GM23338 (cell line): ENCODE results near the gene GNS. TPM values are rescaled to one million over a fixed set of nuclear protein-coding genes. Genes with fewer than 3 reads are reported as not detected.

ENCODE experiments used
- ATAC-seq: fragments of 200-7000 bp; cut with Tn5 transposase; 3 replicates; pipeline ENCODE4 v1.9.1; 2020
- DNase-seq: peaks from one replicate; pipeline ENCODE4 v3.0.0-alpha.2; 2015; ENCODE audit warnings: low spot score
- H2AFZ ChIP-seq: fragments of 200-600 bp; sonication (generic); 2 replicates; pipeline ENCODE4 v1.8.0; 2016; ENCODE audit warnings: antibody characterized with exemption, mild to moderate bottlenecking, moderate library complexity
- H3F3A ChIP-seq: fragments of 200-600 bp; sonication (generic); replicated peaks from 2 replicates; pipeline ENCODE4 v1.8.0; 2017; ENCODE audit warnings: antibody characterized with exemption, mixed run types, low read depth
- H3K27ac ChIP-seq: fragments of 200-600 bp; sonication (generic); 2 replicates; pipeline ENCODE4 v1.6.1; 2016; ENCODE audit warnings: low read depth
- H3K27me3 ChIP-seq: fragments of 200-600 bp; sonication (generic); 2 replicates; pipeline ENCODE4 v1.8.0; 2016; ENCODE audit warnings: mild to moderate bottlenecking, mixed run types, moderate library complexity; ENCODE audit not compliant: insufficient read depth
- H3K36me3 ChIP-seq: fragments of 200-600 bp; sonication (generic); 2 replicates; pipeline ENCODE4 v1.8.0; 2016; ENCODE audit warnings: mild to moderate bottlenecking; ENCODE audit not compliant: insufficient read depth
- H3K4me1 ChIP-seq: fragments of 200-600 bp; sonication (generic); 2 replicates; pipeline ENCODE4 v1.8.0; 2016; ENCODE audit warnings: mild to moderate bottlenecking, moderate library complexity; ENCODE audit not compliant: insufficient read depth
- H3K4me2 ChIP-seq: fragments of 200-600 bp; sonication (generic); 2 replicates; pipeline ENCODE4 v1.7.1; 2017; ENCODE audit warnings: mixed run types
- H3K4me3 ChIP-seq: fragments of 200-600 bp; sonication (generic); 2 replicates; pipeline ENCODE4 v1.6.1; 2016; ENCODE audit warnings: mixed run types
- H3K79me2 ChIP-seq: fragments of 200-600 bp; sonication (generic); replicated peaks from 2 replicates; pipeline ENCODE4 v1.8.0; 2017; ENCODE audit warnings: mild to moderate bottlenecking; ENCODE audit not compliant: insufficient read depth
- H3K9me2 ChIP-seq: fragments of 200-600 bp; sonication (generic); 2 replicates; pipeline ENCODE4 v1.8.0; 2017; ENCODE audit not compliant: insufficient read depth
- H4K20me1 ChIP-seq: fragments of 200-600 bp; sonication (generic); replicated peaks from 2 replicates; pipeline ENCODE4 v1.8.0; 2017; ENCODE audit warnings: mild to moderate bottlenecking; ENCODE audit not compliant: insufficient read depth
- H3K27ac Mint-ChIP-seq: 2 replicates; pipeline ENCODE4 v1.8.0; 2020; ENCODE audit warnings: inconsistent platforms, mild to moderate bottlenecking, moderate library complexity, mixed read lengths
- H3K27me3 Mint-ChIP-seq: 3 replicates; pipeline ENCODE4 v1.8.0; 2022; ENCODE audit warnings: low read depth, mild to moderate bottlenecking, moderate library complexity, mixed read lengths, inconsistent platforms; ENCODE audit not compliant: insufficient read depth, poor library complexity
- H3K36me3 Mint-ChIP-seq: 3 replicates; pipeline ENCODE4 v1.8.0; 2021; ENCODE audit warnings: low read depth, mild to moderate bottlenecking, inconsistent platforms, moderate library complexity, mixed read lengths
- H3K4me1 Mint-ChIP-seq: 3 replicates; pipeline ENCODE4 v1.8.0; 2020; ENCODE audit warnings: mild to moderate bottlenecking, inconsistent platforms, mixed read lengths
- H3K4me3 Mint-ChIP-seq: 3 replicates; pipeline ENCODE4 v1.8.0; 2021; ENCODE audit warnings: moderate library complexity, mild to moderate bottlenecking, inconsistent platforms, mixed read lengths
- H3K9me3 Mint-ChIP-seq: 3 replicates; pipeline ENCODE4 v1.8.0; 2020; ENCODE audit warnings: moderate library complexity, mild to moderate bottlenecking, inconsistent platforms, mixed read lengths
- EZH2 ChIP-seq: fragments of 200-600 bp; sonication (generic); IDR thresholded peaks from one replicate; pipeline ENCODE4 v1.8.0; 2017; ENCODE audit warnings: antibody characterized with exemption, mild to moderate bottlenecking, low read depth; ENCODE audit not compliant: unreplicated experiment
- STAT1 ChIP-seq: IDR thresholded peaks from one replicate; pipeline ENCODE4 v1.6.1; 2016; ENCODE audit warnings: antibody characterized with exemption; ENCODE audit not compliant: unreplicated experiment
- ZNF331 ChIP-seq: fragments of 250-450 bp; sonication (Bioruptor Pico); IDR thresholded peaks from 2 replicates; pipeline ENCODE4 v1.5.0; 2020; ENCODE audit warnings: low read depth, mild to moderate bottlenecking, moderate library complexity
- polyA plus RNA-seq: library from polyadenylated mRNA; unstranded; fragments of >200 nt; fragmentation: Nextera tagmentation; extraction: Ambion mirVana; gene quantifications from 2 replicates; pipeline ENCODE4 v1.2.1, GENCODE V29; 2016
- total RNA-seq: library from RNA; depleted of rRNA; stranded (reverse); fragments of >200 nt; shearing (Covaris generic); gene quantifications from 2 replicates; pipeline ENCODE4 v1.2.3, GENCODE V29; 2014
- TF ChIP-seq, protein P1 (sequence below), 2 experiments: fragments of 200-600 bp in 1 of 2; sonication (generic) in 1 of 2; conservative IDR thresholded peaks; 2 replicates each; pipeline versions ENCODE4 v1.5.1 to v1.6.1; 2016 to 2017; ENCODE audit warnings: antibody characterized with exemption in 2 of 2, low read depth in 2 of 2, mild to moderate bottlenecking in 2 of 2, moderate library complexity in 1 of 2
- TF ChIP-seq, protein P2 (sequence below): IDR thresholded peaks from 2 replicates; pipeline ENCODE4 v1.6.1; 2016; ENCODE audit warnings: antibody characterized with exemption
- TF ChIP-seq, protein P3 (sequence below): fragments of 250-450 bp; sonication (Bioruptor Pico); IDR thresholded peaks from 2 replicates; pipeline ENCODE4 v1.5.0; 2020; ENCODE audit warnings: mild to moderate bottlenecking, moderate library complexity

GNS gene
- total and polyA plus RNA-seq, 2 experiments from 2014 or later: 12.3 to 34.9 TPM

DNA sequence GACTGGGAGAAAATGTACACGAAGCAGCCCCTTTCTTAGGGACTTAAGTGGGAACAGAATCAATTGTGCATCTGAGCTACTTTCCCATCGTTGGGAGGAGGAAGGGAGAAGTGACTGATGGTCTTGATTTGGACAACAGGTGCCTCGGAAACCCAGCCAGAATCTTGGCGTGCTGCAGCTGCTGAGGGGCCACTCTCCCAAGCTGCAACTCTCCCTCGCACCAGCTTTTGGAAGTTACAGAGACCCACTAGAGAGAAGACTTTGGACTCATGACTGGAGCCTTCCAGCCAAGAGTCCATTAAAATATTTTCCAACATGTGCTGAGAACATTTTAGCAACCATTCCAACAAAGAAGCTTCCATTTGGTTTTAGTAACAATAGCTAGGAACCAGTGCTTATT, 52.3 kb downstream of the GNS start (continued):
- TF ChIP-seq ZNF331 (CRISPR knock-in tag) (no peak), STAT1 (no peak), EZH2 (no peak)
- TF ChIP-seq, protein P1, sequence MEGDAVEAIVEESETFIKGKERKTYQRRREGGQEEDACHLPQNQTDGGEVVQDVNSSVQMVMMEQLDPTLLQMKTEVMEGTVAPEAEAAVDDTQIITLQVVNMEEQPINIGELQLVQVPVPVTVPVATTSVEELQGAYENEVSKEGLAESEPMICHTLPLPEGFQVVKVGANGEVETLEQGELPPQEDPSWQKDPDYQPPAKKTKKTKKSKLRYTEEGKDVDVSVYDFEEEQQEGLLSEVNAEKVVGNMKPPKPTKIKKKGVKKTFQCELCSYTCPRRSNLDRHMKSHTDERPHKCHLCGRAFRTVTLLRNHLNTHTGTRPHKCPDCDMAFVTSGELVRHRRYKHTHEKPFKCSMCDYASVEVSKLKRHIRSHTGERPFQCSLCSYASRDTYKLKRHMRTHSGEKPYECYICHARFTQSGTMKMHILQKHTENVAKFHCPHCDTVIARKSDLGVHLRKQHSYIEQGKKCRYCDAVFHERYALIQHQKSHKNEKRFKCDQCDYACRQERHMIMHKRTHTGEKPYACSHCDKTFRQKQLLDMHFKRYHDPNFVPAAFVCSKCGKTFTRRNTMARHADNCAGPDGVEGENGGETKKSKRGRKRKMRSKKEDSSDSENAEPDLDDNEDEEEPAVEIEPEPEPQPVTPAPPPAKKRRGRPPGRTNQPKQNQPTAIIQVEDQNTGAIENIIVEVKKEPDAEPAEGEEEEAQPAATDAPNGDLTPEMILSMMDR (conservative IDR thresholded peaks at IDR 0.05; ENCODE audit: low read depth in 2 of 2): no peak
- TF ChIP-seq, protein P2, sequence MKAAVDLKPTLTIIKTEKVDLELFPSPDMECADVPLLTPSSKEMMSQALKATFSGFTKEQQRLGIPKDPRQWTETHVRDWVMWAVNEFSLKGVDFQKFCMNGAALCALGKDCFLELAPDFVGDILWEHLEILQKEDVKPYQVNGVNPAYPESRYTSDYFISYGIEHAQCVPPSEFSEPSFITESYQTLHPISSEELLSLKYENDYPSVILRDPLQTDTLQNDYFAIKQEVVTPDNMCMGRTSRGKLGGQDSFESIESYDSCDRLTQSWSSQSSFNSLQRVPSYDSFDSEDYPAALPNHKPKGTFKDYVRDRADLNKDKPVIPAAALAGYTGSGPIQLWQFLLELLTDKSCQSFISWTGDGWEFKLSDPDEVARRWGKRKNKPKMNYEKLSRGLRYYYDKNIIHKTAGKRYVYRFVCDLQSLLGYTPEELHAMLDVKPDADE: no peak

DNA sequence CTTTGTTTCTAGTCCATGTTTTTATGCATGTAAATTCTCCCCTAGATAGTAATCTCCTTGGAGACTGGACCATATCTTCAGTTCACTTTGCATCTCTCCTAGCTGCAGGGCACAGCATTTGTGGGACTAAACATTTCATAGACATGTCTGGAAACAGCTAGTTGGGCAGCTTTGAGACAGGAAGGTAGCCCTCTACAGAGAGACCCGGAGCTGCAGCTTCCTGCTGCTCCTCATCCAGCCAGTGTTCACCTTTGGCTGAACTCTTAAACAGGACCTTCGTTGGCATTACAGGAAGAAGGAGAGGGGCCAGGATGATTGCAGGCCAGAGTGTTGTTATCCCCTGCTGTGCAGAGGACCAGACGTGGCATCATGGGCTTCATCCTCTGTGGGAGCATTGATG, 52.9 kb downstream of the GNS start:
- Mint-ChIP-seq H3K36me3 (peaks cover 3% of the 10 kb centered on the region; the same call in 1 of the 3 replicates), H3K27ac (no peak overlapping the region), H3K9me3 (no peaks in the 10 kb centered on the region; the same call in 2 of the 3 replicates), H3K27me3 (peaks cover 5% of the 10 kb centered on the region), H3K4me1 (no peaks in the 10 kb centered on the region), H3K4me3 (no peak overlapping the region)
- H3K4me2 ChIP-seq: no peak overlapping the region
- TF ChIP-seq, protein P3, sequence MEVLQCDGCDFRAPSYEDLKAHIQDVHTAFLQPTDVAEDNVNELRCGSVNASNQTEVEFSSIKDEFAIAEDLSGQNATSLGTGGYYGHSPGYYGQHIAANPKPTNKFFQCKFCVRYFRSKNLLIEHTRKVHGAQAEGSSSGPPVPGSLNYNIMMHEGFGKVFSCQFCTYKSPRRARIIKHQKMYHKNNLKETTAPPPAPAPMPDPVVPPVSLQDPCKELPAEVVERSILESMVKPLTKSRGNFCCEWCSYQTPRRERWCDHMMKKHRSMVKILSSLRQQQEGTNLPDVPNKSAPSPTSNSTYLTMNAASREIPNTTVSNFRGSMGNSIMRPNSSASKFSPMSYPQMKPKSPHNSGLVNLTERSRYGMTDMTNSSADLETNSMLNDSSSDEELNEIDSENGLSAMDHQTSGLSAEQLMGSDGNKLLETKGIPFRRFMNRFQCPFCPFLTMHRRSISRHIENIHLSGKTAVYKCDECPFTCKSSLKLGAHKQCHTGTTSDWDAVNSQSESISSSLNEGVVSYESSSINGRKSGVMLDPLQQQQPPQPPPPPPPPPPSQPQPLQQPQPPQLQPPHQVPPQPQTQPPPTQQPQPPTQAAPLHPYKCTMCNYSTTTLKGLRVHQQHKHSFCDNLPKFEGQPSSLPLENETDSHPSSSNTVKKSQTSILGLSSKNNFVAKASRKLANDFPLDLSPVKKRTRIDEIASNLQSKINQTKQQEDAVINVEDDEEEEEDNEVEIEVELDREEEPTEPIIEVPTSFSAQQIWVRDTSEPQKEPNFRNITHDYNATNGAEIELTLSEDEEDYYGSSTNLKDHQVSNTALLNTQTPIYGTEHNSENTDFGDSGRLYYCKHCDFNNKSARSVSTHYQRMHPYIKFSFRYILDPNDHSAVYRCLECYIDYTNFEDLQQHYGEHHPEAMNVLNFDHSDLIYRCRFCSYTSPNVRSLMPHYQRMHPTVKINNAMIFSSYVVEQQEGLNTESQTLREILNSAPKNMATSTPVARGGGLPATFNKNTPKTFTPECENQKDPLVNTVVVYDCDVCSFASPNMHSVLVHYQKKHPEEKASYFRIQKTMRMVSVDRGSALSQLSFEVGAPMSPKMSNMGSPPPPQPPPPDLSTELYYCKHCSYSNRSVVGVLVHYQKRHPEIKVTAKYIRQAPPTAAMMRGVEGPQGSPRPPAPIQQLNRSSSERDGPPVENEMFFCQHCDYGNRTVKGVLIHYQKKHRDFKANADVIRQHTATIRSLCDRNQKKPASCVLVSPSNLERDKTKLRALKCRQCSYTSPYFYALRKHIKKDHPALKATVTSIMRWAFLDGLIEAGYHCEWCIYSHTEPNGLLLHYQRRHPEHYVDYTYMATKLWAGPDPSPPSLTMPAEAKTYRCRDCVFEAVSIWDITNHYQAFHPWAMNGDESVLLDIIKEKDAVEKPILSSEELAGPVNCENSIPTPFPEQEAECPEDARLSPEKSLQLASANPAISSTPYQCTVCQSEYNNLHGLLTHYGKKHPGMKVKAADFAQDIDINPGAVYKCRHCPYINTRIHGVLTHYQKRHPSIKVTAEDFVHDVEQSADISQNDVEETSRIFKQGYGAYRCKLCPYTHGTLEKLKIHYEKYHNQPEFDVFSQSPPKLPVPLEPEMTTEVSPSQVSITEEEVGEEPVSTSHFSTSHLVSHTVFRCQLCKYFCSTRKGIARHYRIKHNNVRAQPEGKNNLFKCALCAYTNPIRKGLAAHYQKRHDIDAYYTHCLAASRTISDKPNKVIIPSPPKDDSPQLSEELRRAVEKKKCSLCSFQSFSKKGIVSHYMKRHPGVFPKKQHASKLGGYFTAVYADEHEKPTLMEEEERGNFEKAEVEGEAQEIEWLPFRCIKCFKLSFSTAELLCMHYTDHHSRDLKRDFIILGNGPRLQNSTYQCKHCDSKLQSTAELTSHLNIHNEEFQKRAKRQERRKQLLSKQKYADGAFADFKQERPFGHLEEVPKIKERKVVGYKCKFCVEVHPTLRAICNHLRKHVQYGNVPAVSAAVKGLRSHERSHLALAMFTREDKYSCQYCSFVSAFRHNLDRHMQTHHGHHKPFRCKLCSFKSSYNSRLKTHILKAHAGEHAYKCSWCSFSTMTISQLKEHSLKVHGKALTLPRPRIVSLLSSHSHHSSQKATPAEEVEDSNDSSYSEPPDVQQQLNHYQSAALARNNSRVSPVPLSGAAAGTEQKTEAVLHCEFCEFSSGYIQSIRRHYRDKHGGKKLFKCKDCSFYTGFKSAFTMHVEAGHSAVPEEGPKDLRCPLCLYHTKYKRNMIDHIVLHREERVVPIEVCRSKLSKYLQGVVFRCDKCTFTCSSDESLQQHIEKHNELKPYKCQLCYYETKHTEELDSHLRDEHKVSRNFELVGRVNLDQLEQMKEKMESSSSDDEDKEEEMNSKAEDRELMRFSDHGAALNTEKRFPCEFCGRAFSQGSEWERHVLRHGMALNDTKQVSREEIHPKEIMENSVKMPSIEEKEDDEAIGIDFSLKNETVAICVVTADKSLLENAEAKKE (CRISPR knock-in tag): no peak
- ATAC-seq (no peak), DNase-seq (no peak)
- no peak overlapping the region for H3K4me3 ChIP-seq
- H3K9me2 ChIP-seq: 0 out of 2 replicates have a peak, but pooled peaks cover 4% of the 10 kb centered on the region
- H3K79me2 ChIP-seq: no peaks in the 10 kb centered on the region
- no peaks in the 10 kb centered on the region for H4K20me1 ChIP-seq
- H3K27me3 ChIP-seq: no peaks in the 10 kb centered on the region
- no peaks in the 10 kb centered on the region for H3F3A ChIP-seq
- no peaks in the 10 kb centered on the region for H3K36me3 ChIP-seq
- no peak overlapping the region for H2AFZ ChIP-seq
- H3K27ac ChIP-seq: no peak overlapping the region
- H3K4me1 ChIP-seq: no peaks in the 10 kb centered on the region
